Psoas muscle (tissue), 8 donors: Measurements from ENCODE around the gene JPH3. TPM values are rescaled to one million over a fixed set of nuclear protein-coding genes. Genes with fewer than 3 reads are reported as not detected.
"Not testable (repeated sequence)": the region's sequence is repeated elsewhere in the genome, so short reads cannot be mapped to it uniquely, and the experiment has no call there.

ENCODE experiments used
- ATAC-seq, 4 donors: fragments of 200-7000 bp; cut with Tn5 transposase; one replicate each; pipeline ENCODE4 v1.9.1; 2020; ENCODE audit warnings: moderate library complexity in 3 of 4, mild to moderate bottlenecking in 2 of 4
- DNase-seq, 2 donors: peaks; one replicate each; pipeline ENCODE4 v3.0.0-alpha.2; 2020
- H3K27ac ChIP-seq: fragments of 200-600 bp; one replicate; pipeline ENCODE4 v1.8.0; 2022
- H3K27me3 ChIP-seq, 3 donors: fragments of 200-600 bp in 1 of 3; one replicate each; pipeline versions ENCODE4 v1.6.1 to v1.8.0; 2013 to 2022; ENCODE audit warnings: low read length in 2 of 3, mild to moderate bottlenecking in 2 of 3, moderate library complexity in 1 of 3; ENCODE audit not compliant: insufficient read depth in 3 of 3
- H3K36me3 ChIP-seq, 2 donors: fragments of 200-600 bp in 1 of 2; one replicate each; pipeline versions ENCODE4 v1.6.1 to v1.8.0; 2013 to 2022; ENCODE audit warnings: low read depth in 1 of 2, mild to moderate bottlenecking in 1 of 2, moderate library complexity in 1 of 2; ENCODE audit not compliant: insufficient read depth in 1 of 2
- H3K4me1 ChIP-seq: fragments of 200-600 bp; one replicate; pipeline ENCODE4 v1.8.0; 2022
- H3K4me3 ChIP-seq: fragments of 200-600 bp; one replicate; pipeline ENCODE4 v1.8.0; 2022; ENCODE audit warnings: mild to moderate bottlenecking
- H3K9me3 ChIP-seq: fragments of 200-600 bp; one replicate; pipeline ENCODE4 v1.8.0; 2022
- WGBS, 3 donors: extraction: QIAGEN DNeasy Blood & Tissue Kit; methylation state at CpG; one replicate each; pipeline versions ENCODE4 v1.1.6 to v1.1.7; 2013; 5-methylcytosine and 5-hydroxymethylcytosine counted together
- intact Hi-C, 2 donors: fragments of 100-400 bp; cut with DNase I; formaldehyde crosslinking; loops; one replicate each; pipeline versions ENCODE4 v1.11.0 to v1.14.2; 2022
- polyA plus RNA-seq, 3 donors: library from polyadenylated mRNA; stranded (reverse); fragments of 200-250 nt; gene quantifications; one replicate each; pipeline ENCODE4 v1.2.3, GENCODE V29; 2013
- total RNA-seq, 4 donors: library from RNA; stranded (reverse); fragmentation: NEBNext Ultra II Directional in 2 of 4; extraction: Animal tissue kit (Norgen Biotek cat#: 25700) in 2 of 4; gene quantifications; one replicate each; pipeline versions ENCODE4 v1.2.1 to v1.2.4, GENCODE V29; 2021 to 2023
- TF ChIP-seq, protein P1 (sequence below): fragments of 200-600 bp; IDR thresholded peaks from one replicate; pipeline ENCODE4 v1.8.0; 2022; ENCODE audit warnings: antibody characterized with exemption
- donor health status: healthy with polysubstance abuse.
- donor health status: DM: no; HTN: no; CAD: no; lungs with moderate emphysema.
- donor health status: Bipolar disorder and iron deficiency.
- donor health status: healthy.
- donor health status: DM: yes; HTN: yes; CAD: no.
- donor health status: DM: no; HTN: no; CAD: no.
- donor health status: DM: no; HTN: no; CAD: no.
- donor health status: DM: yes; HTN: yes; CAD: no.

The JPH3 gene
- total and polyA plus RNA-seq, 7 donors: 0.03 to 0.13 (median 0.04) TPM; not detected in 2

- intact Hi-C loops: loop anchor here (5.0 kb wide), 2 partner anchors 150 to 155 kb away; no protein-coding TSS in a partner anchor
- Histone ChIP-seq H3K4me3 (no peak overlapping the region), H3K36me3 (no peaks in the 10 kb centered on the region), H3K4me1 (no peaks in the 10 kb centered on the region), H3K9me3 (no peaks in the 10 kb centered on the region), H3K27ac (no peak overlapping the region), H3K27me3 (peaks cover 0 to 27% (median 1%) of the 10 kb centered on the region in 3 donors)
- 59 to 73% (median 70%) methylated on average over 11 of the region's 11 CpGs for WGBS, 3 donors
- TF ChIP-seq, protein P1, sequence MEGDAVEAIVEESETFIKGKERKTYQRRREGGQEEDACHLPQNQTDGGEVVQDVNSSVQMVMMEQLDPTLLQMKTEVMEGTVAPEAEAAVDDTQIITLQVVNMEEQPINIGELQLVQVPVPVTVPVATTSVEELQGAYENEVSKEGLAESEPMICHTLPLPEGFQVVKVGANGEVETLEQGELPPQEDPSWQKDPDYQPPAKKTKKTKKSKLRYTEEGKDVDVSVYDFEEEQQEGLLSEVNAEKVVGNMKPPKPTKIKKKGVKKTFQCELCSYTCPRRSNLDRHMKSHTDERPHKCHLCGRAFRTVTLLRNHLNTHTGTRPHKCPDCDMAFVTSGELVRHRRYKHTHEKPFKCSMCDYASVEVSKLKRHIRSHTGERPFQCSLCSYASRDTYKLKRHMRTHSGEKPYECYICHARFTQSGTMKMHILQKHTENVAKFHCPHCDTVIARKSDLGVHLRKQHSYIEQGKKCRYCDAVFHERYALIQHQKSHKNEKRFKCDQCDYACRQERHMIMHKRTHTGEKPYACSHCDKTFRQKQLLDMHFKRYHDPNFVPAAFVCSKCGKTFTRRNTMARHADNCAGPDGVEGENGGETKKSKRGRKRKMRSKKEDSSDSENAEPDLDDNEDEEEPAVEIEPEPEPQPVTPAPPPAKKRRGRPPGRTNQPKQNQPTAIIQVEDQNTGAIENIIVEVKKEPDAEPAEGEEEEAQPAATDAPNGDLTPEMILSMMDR: no peak
- no peak for DNase-seq
- no peak for ATAC-seq
These were observed 30.5 kb upstream of the JPH3 start for GRCh38 chr16:87571868-87572244.

GRCh38 chr16:87572959-87573358 lies 29.3 kb upstream of the JPH3 start:
- H3K27me3 ChIP-seq: peaks cover 0 to 28% (median 3%) of the 10 kb centered on the region in 3 donors
- no peaks in the 10 kb centered on the region for H3K36me3 ChIP-seq
- no peak overlapping the region for H3K4me3 ChIP-seq
- no peaks in the 10 kb centered on the region for H3K9me3 ChIP-seq
- H3K27ac ChIP-seq: no peak overlapping the region
- ATAC-seq (no peak), DNase-seq (no peak)
- TF ChIP-seq, protein P1: no peak
- no peaks in the 10 kb centered on the region for H3K4me1 ChIP-seq
- intact Hi-C loops: loop anchor here (5.0 kb wide), 2 partner anchors 151 to 156 kb away; no protein-coding TSS in a partner anchor
- 73 to 81% (median 81%) methylated on average over 6 of the region's 6 CpGs for WGBS, 3 donors

DNA sequence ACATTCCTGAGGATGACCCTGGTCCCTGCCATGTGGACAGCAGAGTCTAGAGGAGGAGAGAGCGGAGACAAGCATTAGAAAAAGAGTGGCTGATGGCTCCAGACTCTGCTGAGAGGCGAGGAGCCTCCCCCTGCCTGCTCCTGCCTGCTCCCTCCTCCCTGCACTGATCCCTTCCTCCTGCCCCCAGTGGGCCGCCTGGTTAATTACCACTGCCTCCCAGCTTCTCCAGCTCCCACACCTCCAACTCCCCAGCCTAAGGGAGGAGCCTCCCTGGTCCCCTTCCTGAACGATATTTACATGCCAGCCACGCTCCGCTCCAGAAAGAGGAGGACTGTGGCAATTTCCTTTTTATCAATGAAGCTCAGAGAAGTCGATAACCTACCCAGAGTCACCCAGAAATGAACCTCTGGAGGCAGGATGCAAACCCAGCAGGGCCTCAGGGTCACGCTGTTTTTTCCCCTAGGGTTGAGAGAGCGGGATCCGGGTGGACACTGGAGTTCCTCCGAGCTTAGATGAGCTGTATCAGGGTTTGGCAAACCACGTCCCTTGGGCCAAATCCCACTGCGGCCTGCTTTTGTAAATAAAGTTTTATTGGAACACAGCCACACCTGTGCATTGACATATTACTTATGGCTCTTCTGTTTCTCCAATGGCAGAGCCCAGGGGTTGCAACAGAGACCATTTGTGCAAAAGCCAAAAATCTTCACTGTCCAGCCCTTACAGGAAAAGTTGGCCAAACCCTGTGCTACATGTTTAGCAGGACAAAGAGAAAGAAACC lies 27.1 kb upstream of the JPH3 start:
- no peak for ATAC-seq
- no peaks in the 10 kb centered on the region for H3K9me3 ChIP-seq
- no peak overlapping the region for H3K27ac ChIP-seq
- no peak for DNase-seq
- TF ChIP-seq, protein P1: no peak
- intact Hi-C loops: no loop called here
- WGBS, 3 donors: 52 to 57% (median 54%) methylated on average over 13 of the region's 13 CpGs
- no peaks in the 10 kb centered on the region for H3K4me1 ChIP-seq
- no peak overlapping the region for H3K4me3 ChIP-seq
- H3K27me3 ChIP-seq: peaks cover 0 to 15% (median 3%) of the 10 kb centered on the region in 3 donors
- no peaks in the 10 kb centered on the region for H3K36me3 ChIP-seq

GRCh38 chr16:87576171-87576570 lies 26.1 kb upstream of the JPH3 start:
- intact Hi-C loops: no loop called here

DNA sequence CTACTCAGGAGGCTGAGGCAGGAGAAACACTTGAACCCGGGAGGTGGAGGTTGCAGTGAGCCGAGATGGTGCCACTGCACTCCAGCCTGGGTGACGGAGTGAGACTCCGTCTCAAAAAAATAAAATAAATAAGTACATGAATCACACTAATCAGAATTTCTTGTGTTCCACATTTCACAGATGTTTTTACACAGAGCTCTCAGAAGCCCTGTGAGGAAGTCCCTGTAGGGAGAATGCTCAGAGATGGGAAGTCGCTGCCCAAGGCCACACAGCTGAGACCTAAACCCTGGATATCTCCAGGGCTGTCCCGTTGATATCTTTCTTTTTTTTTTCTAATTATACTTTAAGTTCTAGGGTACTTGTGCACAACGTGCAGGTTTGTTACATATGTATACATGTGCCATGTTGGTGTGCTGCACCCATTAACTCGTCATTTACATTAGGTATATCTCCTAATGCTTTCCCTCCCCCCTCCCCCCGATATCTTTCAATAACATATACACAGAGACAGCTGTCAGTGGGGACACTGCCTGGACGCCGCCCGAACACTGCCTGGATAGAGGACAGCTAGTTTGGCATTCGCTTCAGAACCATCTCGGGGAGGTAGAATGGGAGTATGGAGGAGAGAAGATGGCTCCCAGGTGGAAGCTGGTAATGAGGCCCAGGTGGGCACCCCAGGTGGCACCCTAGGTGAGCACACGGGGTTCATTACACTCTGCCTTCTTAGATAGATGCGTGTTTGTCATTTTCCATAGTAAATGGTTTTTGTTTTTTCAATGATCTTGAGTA lies 24.0 kb upstream of the JPH3 start:
- H3K27me3 ChIP-seq, DNase-seq, ATAC-seq, H3K36me3 ChIP-seq, H3K27ac ChIP-seq, H3K4me1 ChIP-seq, H3K9me3 ChIP-seq, intact Hi-C loops, H3K4me3 ChIP-seq: not testable (repeated sequence)
- 78 to 81% (median 80%) methylated on average over 16 of the region's 16 CpGs for WGBS, 3 donors

More at GRCh38 chr16:87576171-87576570, 26.1 kb upstream of the JPH3 start:
- Histone ChIP-seq H3K36me3 (no peaks in the 10 kb centered on the region), H3K27me3 (peaks cover 0 to 9% (median 3%) of the 10 kb centered on the region in 3 donors), H3K9me3 (no peaks in the 10 kb centered on the region), H3K27ac (no peak overlapping the region), H3K4me3 (no peak overlapping the region), H3K4me1 (no peaks in the 10 kb centered on the region)
- WGBS, 3 donors: 41 to 54% (median 41%) methylated on average over 16 of the region's 16 CpGs
- TF ChIP-seq, protein P1: no peak
- DNase-seq (no peak), ATAC-seq (no peak)
